A673 (cell line): ENCODE measurements around the gene TLNRD1.

Experiments used
- EZH2 ChIP-seq: fragments of 200-600 bp; sonication (generic); IDR thresholded peaks from 2 replicates; pipeline ENCODE4 v1.6.1; 2017; ENCODE audit warnings: borderline replicate concordance, low read depth, mild to moderate bottlenecking, mixed read lengths, antibody characterized with exemption, low read length; ENCODE audit not compliant: poor library complexity, severe bottlenecking
- TF ChIP-seq, protein P1 (sequence below): fragments of 300-800, 200-600 bp; sonication (generic); conservative IDR thresholded peaks from 2 replicates; pipeline ENCODE4 v1.5.1; 2017; ENCODE audit warnings: low read depth, mild to moderate bottlenecking, antibody characterized with exemption, low read length, moderate library complexity, mixed read lengths

DNA sequence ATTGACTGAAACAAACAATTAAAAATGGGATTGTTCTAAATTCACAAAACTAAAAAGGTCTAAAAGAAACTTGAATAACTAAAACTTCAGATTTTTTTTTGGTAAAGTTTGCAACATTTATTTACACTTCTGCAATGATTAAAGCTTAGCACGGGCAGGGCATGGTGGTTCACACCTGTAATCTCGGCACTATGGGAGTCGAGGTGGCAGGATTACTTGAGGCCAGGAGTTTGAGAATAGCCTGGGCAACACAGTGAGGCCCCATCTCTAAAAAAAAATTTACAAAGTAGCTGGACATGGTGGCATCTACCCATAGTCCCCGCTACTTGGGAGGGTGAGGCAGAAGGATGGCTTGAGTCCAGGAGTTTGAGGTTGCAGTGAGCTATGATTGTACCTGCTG, 31.6 kb downstream of the TLNRD1 start:
- no peak for TF ChIP-seq EZH2
- TF ChIP-seq, protein P1, sequence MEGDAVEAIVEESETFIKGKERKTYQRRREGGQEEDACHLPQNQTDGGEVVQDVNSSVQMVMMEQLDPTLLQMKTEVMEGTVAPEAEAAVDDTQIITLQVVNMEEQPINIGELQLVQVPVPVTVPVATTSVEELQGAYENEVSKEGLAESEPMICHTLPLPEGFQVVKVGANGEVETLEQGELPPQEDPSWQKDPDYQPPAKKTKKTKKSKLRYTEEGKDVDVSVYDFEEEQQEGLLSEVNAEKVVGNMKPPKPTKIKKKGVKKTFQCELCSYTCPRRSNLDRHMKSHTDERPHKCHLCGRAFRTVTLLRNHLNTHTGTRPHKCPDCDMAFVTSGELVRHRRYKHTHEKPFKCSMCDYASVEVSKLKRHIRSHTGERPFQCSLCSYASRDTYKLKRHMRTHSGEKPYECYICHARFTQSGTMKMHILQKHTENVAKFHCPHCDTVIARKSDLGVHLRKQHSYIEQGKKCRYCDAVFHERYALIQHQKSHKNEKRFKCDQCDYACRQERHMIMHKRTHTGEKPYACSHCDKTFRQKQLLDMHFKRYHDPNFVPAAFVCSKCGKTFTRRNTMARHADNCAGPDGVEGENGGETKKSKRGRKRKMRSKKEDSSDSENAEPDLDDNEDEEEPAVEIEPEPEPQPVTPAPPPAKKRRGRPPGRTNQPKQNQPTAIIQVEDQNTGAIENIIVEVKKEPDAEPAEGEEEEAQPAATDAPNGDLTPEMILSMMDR = no peak
